Activated CD4-positive, CD25-positive, alpha-beta regulatory T cell treated with anti-CD3 and anti-CD28 coated beads, Interleukin-2, amount 50 U/mL, for 72 hours (primary cell): ENCODE data around the gene MPRIP.
A peak's percentile ranks its signal among the peaks of the same experiment; 100 is the strongest.
"Not testable (repeated sequence)": the region's sequence is repeated elsewhere in the genome, so short reads cannot be mapped to it uniquely, and the experiment has no call there.

Experiments
- DNase-seq: peaks from one replicate; pipeline ENCODE4 v3.0.0; 2021

MPRIP gene

GRCh38 chr17:17042384-17042736, at the start of gene MPRIP:
Gene MPRIP (plus strand): TSS chr17:17042457. CDS start chr17:17042849, 392 bp downstream.
- DNase-seq: no peak

- DNase-seq: no peak
Observed at GRCh38 chr17:16994631-16995030, 47.6 kb upstream of the MPRIP start.

- no peak for DNase-seq
Observed at GRCh38 chr17:16995930-16996329, 46.3 kb upstream of the MPRIP start.

- not testable (repeated sequence) for DNase-seq
Observed at GRCh38 chr17:16996726-16997125, 45.5 kb upstream of the MPRIP start.

GRCh38 chr17:16997514-16998429, 44.5 kb upstream of the MPRIP start:
- no peak for DNase-seq

- DNase-seq: no peak
Observed at GRCh38 chr17:16999931-17000625, 42.2 kb upstream of the MPRIP start.

- no peak for DNase-seq
Observed at GRCh38 chr17:17001076-17001777, 41.0 kb upstream of the MPRIP start.

GRCh38 chr17:17001874-17002520, 40.3 kb upstream of the MPRIP start:
- peak; percentile 85 for DNase-seq

GRCh38 chr17:17002731-17003715, 39.2 kb upstream of the MPRIP start:
- DNase-seq: not testable (repeated sequence)

- DNase-seq: no peak
Observed at GRCh38 chr17:17004251-17004996, 37.8 kb upstream of the MPRIP start.

GRCh38 chr17:17004997-17005614, 37.2 kb upstream of the MPRIP start:
- not testable (repeated sequence) for DNase-seq

- DNase-seq: not testable (repeated sequence)
Observed at GRCh38 chr17:17007891-17008290, 34.4 kb upstream of the MPRIP start.

GRCh38 chr17:17008621-17009397, 33.4 kb upstream of the MPRIP start:
- not testable (repeated sequence) for DNase-seq

GRCh38 chr17:17009972-17010371, 32.3 kb upstream of the MPRIP start:
- not testable (repeated sequence) for DNase-seq

GRCh38 chr17:17010545-17011034, 31.7 kb upstream of the MPRIP start:
- DNase-seq: not testable (repeated sequence)

- DNase-seq: not testable (repeated sequence)
Observed at GRCh38 chr17:17011043-17011907, 31.0 kb upstream of the MPRIP start.

- DNase-seq: not testable (repeated sequence)
Observed at GRCh38 chr17:17013828-17014747, 28.2 kb upstream of the MPRIP start.
